IMR-90 (cell line): Measurements from ENCODE around the gene FOLH1. TPM values are rescaled to one million over a fixed set of nuclear protein-coding genes. Genes with fewer than 3 reads are reported as not detected.

Source experiments
- ATAC-seq: fragments of 200-7000 bp; cut with Tn5 transposase; 2 replicates; pipeline ENCODE4 v1.9.1; 2020; ENCODE audit warnings: low read depth, mild to moderate bottlenecking, moderate library complexity
- BruUV-seq: library from RNA; stranded (reverse); fragments of 400-500 nt; replicated peaks from 2 replicates; lab custom pipeline; 2021; lab: Mats Ljungman, UMichigan
- CTCF ChIA-PET: fragments of 300-600 bp; formaldehyde crosslinking; extraction: SDS; loops from one replicate; lab custom pipeline; 2021; ENCODE audit warnings: antibody characterized with exemption; lab: Yijun Ruan, JAX
- POLR2A ChIA-PET: fragments of 300-600 bp; sonication (Branson Sonifier 250); formaldehyde crosslinking; loops from one replicate; lab custom pipeline; 2022; ENCODE audit warnings: antibody characterized with exemption; ENCODE audit not compliant: unreplicated experiment; lab: Charles Lee
- DNase-seq: peaks from one replicate; pipeline ENCODE4 v3.0.0; 2013
- H2AFZ ChIP-seq: replicated peaks from 2 replicates; pipeline ENCODE3; 2013; ENCODE audit warnings: low read length, mild to moderate bottlenecking; ENCODE audit not compliant: poor library complexity
- H2AK5ac ChIP-seq: 2 replicates; pipeline ENCODE4 v1.6.1; 2013; ENCODE audit warnings: low read depth, low read length, inconsistent platforms
- H2AK9ac ChIP-seq: replicated peaks from 2 replicates; pipeline ENCODE3; 2013; ENCODE audit warnings: mild to moderate bottlenecking, low read depth, low read length, moderate library complexity; ENCODE audit not compliant: poor library complexity
- H2BK120ac ChIP-seq: 2 replicates; pipeline ENCODE4 v1.6.1; 2013; ENCODE audit warnings: low read depth, low read length, inconsistent platforms
- H2BK15ac ChIP-seq: 3 replicates; pipeline ENCODE4 v1.6.1; 2013; ENCODE audit warnings: low read depth, low read length, inconsistent platforms
- H2BK20ac ChIP-seq: 2 replicates; pipeline ENCODE4 v1.6.1; 2013; ENCODE audit warnings: low read depth, mild to moderate bottlenecking, inconsistent platforms, low read length, moderate library complexity
- H2BK5ac ChIP-seq: 2 replicates; pipeline ENCODE4 v1.6.1; 2013; ENCODE audit warnings: mild to moderate bottlenecking, low read depth, low read length, inconsistent platforms; ENCODE audit not compliant: poor library complexity, severe bottlenecking
- H3K14ac ChIP-seq: replicated peaks from 2 replicates; pipeline ENCODE4 v1.6.1; 2013; ENCODE audit warnings: low read depth, low read length, inconsistent platforms
- H3K18ac ChIP-seq: 2 replicates; pipeline ENCODE4 v1.6.1; 2013; ENCODE audit warnings: low read depth, low read length, control low read depth
- H3K23ac ChIP-seq: 2 replicates; pipeline ENCODE4 v1.6.1; 2013; ENCODE audit warnings: low read depth, low read length, inconsistent platforms
- H3K27ac ChIP-seq: 2 replicates; pipeline ENCODE4 v1.5.1; 2013; ENCODE audit warnings: mild to moderate bottlenecking, control low read depth, low read length; ENCODE audit not compliant: insufficient read depth
- H3K27me3 ChIP-seq: 2 replicates; pipeline ENCODE4 v1.6.1; 2013; ENCODE audit warnings: low read length; ENCODE audit not compliant: control insufficient read depth, insufficient read depth
- H3K36me3 ChIP-seq: 2 replicates; pipeline ENCODE4 v1.6.1; 2013; ENCODE audit warnings: low read length, mixed read lengths; ENCODE audit not compliant: control insufficient read depth, insufficient read depth
- H3K4ac ChIP-seq: 2 replicates; pipeline ENCODE4 v1.6.1; 2013; ENCODE audit warnings: low read depth, low read length, inconsistent platforms
- H3K4me1 ChIP-seq: 2 replicates; pipeline ENCODE4 v1.6.1; 2013; ENCODE audit warnings: low read length, mixed read lengths; ENCODE audit not compliant: control insufficient read depth, insufficient read depth
- H3K4me2 ChIP-seq: 2 replicates; pipeline ENCODE4 v1.6.1; 2013; ENCODE audit warnings: low read depth, mild to moderate bottlenecking, control low read depth, low read length, moderate library complexity
- H3K4me3 ChIP-seq: 2 replicates; pipeline ENCODE4 v1.5.1; 2013; ENCODE audit warnings: low read depth, mild to moderate bottlenecking, control low read depth, low read length, moderate library complexity; ENCODE audit not compliant: insufficient read depth
- H3K56ac ChIP-seq: 2 replicates; pipeline ENCODE4 v1.6.1; 2013; ENCODE audit warnings: low read length, inconsistent platforms; ENCODE audit not compliant: insufficient read depth; ENCODE audit errors: extremely low read depth
- H3K79me1 ChIP-seq, 2 experiments: 2 replicates each; pipeline ENCODE4 v1.6.1; 2013; ENCODE audit warnings: low read length in 2 of 2, inconsistent platforms in 1 of 2, low read depth in 1 of 2
- H3K9ac ChIP-seq: 2 replicates; pipeline ENCODE4 v1.6.1; 2013; ENCODE audit warnings: low read depth, low read length, control low read depth
- H3K9me1 ChIP-seq: 2 replicates; pipeline ENCODE4 v1.6.1; 2013; ENCODE audit warnings: low read length, inconsistent platforms; ENCODE audit not compliant: insufficient read depth
- H3K9me3 ChIP-seq: 2 replicates; pipeline ENCODE4 v1.6.1; 2013; ENCODE audit warnings: low read length; ENCODE audit not compliant: control insufficient read depth, insufficient read depth
- H4K20me1 ChIP-seq: 2 replicates; pipeline ENCODE4 v1.6.1; 2013; ENCODE audit warnings: low read length, inconsistent platforms; ENCODE audit not compliant: insufficient read depth
- H4K5ac ChIP-seq: 2 replicates; pipeline ENCODE4 v1.6.1; 2013; ENCODE audit warnings: mild to moderate bottlenecking, low read depth, low read length, control low read depth
- H4K8ac ChIP-seq, 2 experiments: 2 replicates each; pipeline ENCODE4 v1.6.1; 2013; ENCODE audit warnings: low read depth in 2 of 2, low read length in 2 of 2, control low read depth in 1 of 2, inconsistent platforms in 1 of 2
- H4K91ac ChIP-seq: 2 replicates; pipeline ENCODE4 v1.6.1; 2013; ENCODE audit warnings: low read depth, low read length, inconsistent platforms; ENCODE audit not compliant: insufficient read depth
- CEBPB ChIP-seq: IDR thresholded peaks from 2 replicates; pipeline ENCODE4 v1.6.1; 2012; ENCODE audit warnings: low read depth, low read length, improper control_type of control experiment
- FOS ChIP-seq: fragments of 150-350 bp; IDR thresholded peaks from 2 replicates; pipeline ENCODE4 v1.6.1; 2016; ENCODE audit warnings: low read depth, low read length
- MAFK ChIP-seq: IDR thresholded peaks from 2 replicates; pipeline ENCODE4 v1.6.1; 2012; ENCODE audit warnings: low read depth, low read length, improper control_type of control experiment
- MAZ ChIP-seq: IDR thresholded peaks from 2 replicates; pipeline ENCODE4 v1.6.1; 2012; ENCODE audit warnings: low read depth, mild to moderate bottlenecking, low read length, improper control_type of control experiment, moderate library complexity, borderline replicate concordance
- NFE2L2 ChIP-seq: fragments of 150-350 bp; IDR thresholded peaks from 2 replicates; pipeline ENCODE4 v1.6.1; 2016; ENCODE audit warnings: low read depth, mild to moderate bottlenecking, low read length
- RAD21 ChIP-seq: IDR thresholded peaks from 2 replicates; pipeline ENCODE4 v1.6.1; 2012; ENCODE audit warnings: low read length, improper control_type of control experiment
- RCOR1 ChIP-seq: IDR thresholded peaks from 2 replicates; pipeline ENCODE4 v1.6.1; 2012; ENCODE audit warnings: mild to moderate bottlenecking, low read length, improper control_type of control experiment; ENCODE audit not compliant: insufficient replicate concordance
- RFX5 ChIP-seq: IDR thresholded peaks from 2 replicates; pipeline ENCODE4 v1.8.0; 2012; ENCODE audit warnings: low read depth, mild to moderate bottlenecking, low read length, moderate library complexity
- WGBS, 2 experiments: methylation state at CpG; one replicate each; pipeline versions ENCODE4 v1.1.5 to v1.1.7; 2013; ENCODE audit warnings: missing lambda C conversion rate in 2 of 2; ENCODE audit not compliant: insufficient read length in 1 of 2; ENCODE audit errors: extremely low coverage in 2 of 2; 5-methylcytosine and 5-hydroxymethylcytosine counted together
- dilution Hi-C: fragments of 300-500 bp; cut with HindIII; formaldehyde crosslinking; loops from one replicate; pipeline ENCODE4 v1.14.3; 2018; ENCODE audit warnings: low sequenced_read_pairs; ENCODE audit not compliant: unreplicated experiment
- in situ Hi-C: fragments of 300-500 bp; cut with MboI; formaldehyde crosslinking; loops from 3 replicates; pipeline ENCODE4 v1.14.3; 2019; ENCODE audit warnings: low sequenced_read_pairs, inconsistent platforms, mixed read lengths
- intact Hi-C: fragments of 100-400 bp; cut with micrococcal nuclease; formaldehyde crosslinking; loops from 2 replicates; pipeline ENCODE4 v1.10.0; 2022
- polyA plus RNA-seq, 3 experiments: library from polyadenylated mRNA; depleted of rRNA; stranded (reverse); fragments of >200 nt; gene quantifications; 2 replicates each; pipeline ENCODE4 v1.2.3, GENCODE V29; 2012; ENCODE audit warnings: low replicate concordance in 1 of 3
- total RNA-seq: library from RNA; depleted of rRNA; stranded (reverse); fragments of >200 nt; gene quantifications from 2 replicates; pipeline ENCODE4 v1.2.3, GENCODE V29; 2012

Gene FOLH1
- total and polyA plus RNA-seq, 2 of the 4 experiments (the other 2 are of a cell fraction): not detected

DNA sequence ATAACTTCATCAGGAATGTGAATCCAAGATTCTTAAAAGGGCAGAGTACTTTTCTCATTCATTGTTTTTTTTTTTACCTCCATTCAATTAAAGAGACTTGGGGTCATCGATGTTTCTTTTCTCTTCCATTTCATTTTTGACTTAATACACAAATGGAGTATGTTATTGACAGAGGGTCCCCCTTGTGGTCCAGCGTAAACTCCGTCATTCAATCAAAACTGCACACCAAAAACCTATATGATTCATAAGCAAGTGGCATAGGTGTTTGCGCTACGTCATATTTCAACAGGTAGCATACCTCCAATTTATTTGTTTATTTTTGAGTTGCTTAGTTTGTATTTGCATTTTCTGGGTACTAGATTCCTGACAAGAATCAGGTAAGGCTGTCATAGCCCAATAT is 12.7 kb upstream of the FOLH1 start:
- Histone ChIP-seq H3K9me1 (no peaks in the 10 kb centered on the region), H3K79me1 (no peaks in the 10 kb centered on the region), H2BK120ac (no peak overlapping the region), H3K4ac (no peak overlapping the region), H3K27me3 (no peaks in the 10 kb centered on the region), H3K9me3 (no peaks in the 10 kb centered on the region), H4K20me1 (no peaks in the 10 kb centered on the region), H2BK20ac (no peak overlapping the region), H3K23ac (no peak overlapping the region), H2AFZ (no peak overlapping the region), H2AK9ac (no peak overlapping the region), H3K9ac (no peak overlapping the region), H3K36me3 (no peaks in the 10 kb centered on the region), H3K14ac (no peak overlapping the region), H2AK5ac (no peak overlapping the region), H4K91ac (no peak overlapping the region), H3K4me3 (no peak overlapping the region), H4K5ac (no peak overlapping the region), H3K18ac (no peak overlapping the region), H2BK5ac (no peak overlapping the region), H3K4me2 (no peak overlapping the region), H2BK15ac (no peak overlapping the region), H3K27ac (no peak overlapping the region), H3K56ac (no peak overlapping the region), H3K4me1 (no peaks in the 10 kb centered on the region), H4K8ac (no peak overlapping the region)
- ChIA-PET POLR2A (no interaction called here), CTCF (no interaction called here)
- in situ Hi-C loops: no loop called here
- ATAC-seq (no peak), DNase-seq (no peak)
- dilution Hi-C loops: no loop called here
- no CpG with 5 or more reads among the region's 5 CpGs for WGBS, 2 experiments
- no TSS peak for BruUV-seq
- TF ChIP-seq RAD21 (no peak), CEBPB (no peak), RCOR1 (no peak), FOS (no peak), MAFK (no peak), MAZ (no peak), NFE2L2 (no peak), RFX5 (no peak)
- intact Hi-C loops: no loop called here
